GM21723 (cell line): ENCODE measurements around the gene E2F8.

Source experiments
- ATAC-seq: cut with Tn5 transposase; IDR thresholded peaks from one replicate; pipeline ENCODE4 v1.9.1; 2021; ENCODE audit warnings: mild to moderate bottlenecking, moderate library complexity; ENCODE audit not compliant: unreplicated experiment

The E2F8 gene

DNA sequence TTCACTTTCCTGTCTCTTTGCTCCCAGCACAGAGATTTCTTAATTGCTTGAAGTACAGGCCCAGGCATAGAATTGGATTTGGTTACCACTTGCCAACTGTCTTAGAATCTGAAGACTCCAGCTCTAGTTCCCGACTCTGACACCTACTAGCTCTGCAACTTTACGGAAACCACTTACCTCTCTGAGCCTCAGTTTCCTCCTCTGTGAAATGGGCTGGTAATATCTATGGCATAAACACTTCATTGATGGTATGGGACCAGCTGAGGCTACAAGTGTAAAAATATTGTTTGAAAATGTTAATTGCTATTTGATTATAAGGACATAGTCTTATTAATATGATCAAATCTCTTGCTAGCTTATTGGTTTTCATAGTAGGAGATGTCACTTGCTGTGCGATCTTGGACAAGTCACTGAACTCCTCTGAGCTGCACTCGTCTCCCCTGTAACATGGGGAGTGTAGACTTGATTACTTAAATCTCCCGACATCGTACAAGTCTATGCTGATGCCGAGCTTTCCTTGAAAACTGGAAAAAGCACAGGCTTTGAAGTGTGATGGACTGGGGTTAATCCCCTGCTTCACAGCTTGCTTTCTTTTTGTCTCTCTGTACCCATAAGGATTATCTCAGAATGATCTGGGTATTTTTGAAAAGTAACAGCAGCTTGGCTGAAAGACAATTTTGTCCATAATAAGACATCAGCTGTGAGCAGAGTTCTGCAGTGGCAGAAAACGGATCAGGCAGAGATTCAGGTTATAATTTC, 11.8 kb upstream of the E2F8 start:
- no peak for ATAC-seq

- ATAC-seq = no peak
These were observed 10.8 kb upstream of the E2F8 start for GRCh38 chr11:19251577-19251976.

DNA sequence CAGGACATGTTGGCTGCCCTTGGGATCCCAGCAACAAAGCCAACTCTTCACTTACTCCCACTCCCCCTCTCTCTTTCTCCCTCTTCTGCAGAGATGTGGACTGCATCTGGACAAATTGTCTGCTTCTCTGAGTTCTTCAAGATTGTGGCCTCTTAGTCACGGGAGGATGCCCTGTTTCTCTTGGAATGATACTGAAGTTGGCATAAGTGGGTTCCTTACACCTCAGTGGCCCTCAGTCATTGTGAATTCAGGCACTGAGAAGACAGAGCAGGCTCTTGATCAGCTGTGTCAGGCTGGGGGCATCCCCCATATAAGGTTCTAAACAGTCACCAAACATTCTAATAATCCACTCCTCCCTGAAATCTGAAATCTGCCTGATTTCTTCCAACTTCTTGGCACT, 6.1 kb upstream of the E2F8 start:
- no peak for ATAC-seq

DNA sequence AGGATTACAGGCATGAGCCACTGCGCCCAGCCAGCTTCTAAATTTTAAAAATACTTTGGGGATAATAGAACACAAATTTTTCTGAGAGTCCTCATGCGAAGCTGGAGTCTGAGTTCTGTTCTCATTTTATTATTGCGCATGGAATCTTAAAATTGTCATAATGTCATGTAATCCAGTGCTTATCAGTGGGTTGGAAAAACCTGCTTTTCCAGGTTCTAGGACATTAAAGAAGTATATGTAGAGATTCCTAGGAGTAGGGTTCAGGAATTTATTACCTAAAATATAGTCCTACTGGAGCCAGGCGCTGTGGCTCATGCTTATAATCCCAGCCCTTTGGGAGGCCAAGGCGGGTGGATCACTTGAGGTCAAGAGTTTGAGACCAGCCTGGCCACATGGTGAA, 4.6 kb upstream of the E2F8 start:
- no peak for ATAC-seq

- no peak for ATAC-seq
These were observed 3.9 kb upstream of the E2F8 start for GRCh38 chr11:19244621-19245020.

GRCh38 chr11:19244084-19244483, 3.3 kb upstream of the E2F8 start:
- no peak for ATAC-seq

- ATAC-seq = no peak
These were observed 2.9 kb upstream of the E2F8 start for GRCh38 chr11:19243613-19244012.

- no peak for ATAC-seq
These were observed 2.4 kb upstream of the E2F8 start for GRCh38 chr11:19243143-19243542.

DNA sequence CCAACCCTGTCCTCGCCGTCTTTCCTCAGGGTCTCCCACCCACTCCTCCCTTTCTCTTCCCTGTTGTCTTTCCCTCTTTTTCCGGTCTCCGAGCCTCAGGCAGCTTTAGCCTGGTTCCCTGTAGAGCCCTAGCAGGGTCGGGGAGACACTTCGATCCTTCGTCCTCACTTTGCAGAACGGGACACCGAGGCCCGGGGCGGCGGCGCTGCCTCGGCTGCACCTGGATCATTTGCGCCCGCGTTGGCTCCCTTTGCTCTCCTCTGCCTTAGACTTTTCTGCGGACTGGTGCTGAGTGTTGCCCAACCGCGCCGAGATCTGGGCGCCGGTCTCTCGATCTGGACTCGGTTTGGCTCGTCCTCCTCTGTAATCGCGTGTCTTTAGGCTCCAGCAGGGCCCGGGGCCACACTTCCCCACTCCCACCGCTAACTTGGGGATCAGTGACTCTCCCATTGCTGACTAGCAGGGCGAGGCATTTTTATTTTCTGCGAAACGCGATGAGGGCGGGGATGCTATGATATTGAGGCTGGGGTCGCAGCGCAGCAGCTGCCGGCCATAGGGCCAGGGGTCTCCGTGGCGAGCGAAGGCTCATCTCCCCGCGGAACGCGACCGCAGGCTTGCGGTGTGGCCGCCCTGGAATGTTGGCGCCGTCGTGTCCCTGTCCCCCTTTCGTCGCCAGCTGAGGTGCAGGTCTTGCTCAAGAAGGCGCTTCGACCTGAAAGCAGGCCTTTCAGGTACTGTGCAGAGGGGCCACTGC, 1.6 kb upstream of the E2F8 start:
- ATAC-seq = no peak

DNA sequence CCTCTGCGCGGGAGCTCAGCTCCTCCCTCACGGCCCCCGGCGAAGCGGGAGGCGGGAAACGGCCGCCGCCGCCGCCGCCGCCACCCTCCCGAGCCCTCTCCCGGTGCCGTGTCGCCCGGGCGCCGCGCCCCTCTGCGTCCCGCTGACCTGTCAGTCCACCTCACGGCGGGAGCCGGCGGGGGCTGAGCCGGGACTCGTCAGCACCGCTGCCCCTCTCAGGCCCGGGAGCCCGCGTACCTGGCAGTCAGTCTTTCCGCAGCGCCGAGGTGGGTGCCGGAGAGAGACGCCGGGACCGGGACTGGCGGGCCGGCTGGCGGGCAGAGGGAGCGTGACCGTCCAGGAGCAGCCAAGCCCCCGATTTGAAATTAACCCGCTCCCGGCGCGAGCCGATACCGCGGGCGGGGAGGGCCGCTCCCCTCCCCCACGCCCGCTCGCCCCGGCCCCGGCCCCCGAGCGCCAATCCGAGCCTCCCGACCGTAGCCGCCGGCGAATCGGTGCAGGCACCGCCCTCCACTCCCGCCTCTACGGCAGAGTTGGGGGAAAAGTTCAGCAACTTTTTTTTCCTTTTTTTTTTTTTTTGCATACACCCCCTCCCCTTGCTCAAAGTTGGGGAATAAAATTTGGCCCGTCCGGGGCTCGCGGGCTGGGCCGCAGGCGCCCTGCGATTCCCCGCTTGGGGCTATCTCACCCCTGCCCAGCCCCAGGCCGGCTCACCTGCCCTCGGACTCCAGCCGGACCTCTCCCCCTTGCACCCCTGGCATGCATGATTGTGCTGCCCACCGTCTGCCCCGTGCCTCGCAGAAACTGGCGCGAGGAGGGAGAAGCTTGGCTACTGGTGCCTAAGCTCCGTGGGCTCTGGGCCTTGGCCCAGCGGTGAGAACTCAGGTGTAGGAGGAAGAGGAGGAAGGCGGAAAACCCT, 774 bp upstream of the E2F8 start:
- ATAC-seq = peak; percentile 49

- no peak for ATAC-seq
These were observed 1.7 kb downstream of the E2F8 start for GRCh38 chr11:19239039-19239438.

DNA sequence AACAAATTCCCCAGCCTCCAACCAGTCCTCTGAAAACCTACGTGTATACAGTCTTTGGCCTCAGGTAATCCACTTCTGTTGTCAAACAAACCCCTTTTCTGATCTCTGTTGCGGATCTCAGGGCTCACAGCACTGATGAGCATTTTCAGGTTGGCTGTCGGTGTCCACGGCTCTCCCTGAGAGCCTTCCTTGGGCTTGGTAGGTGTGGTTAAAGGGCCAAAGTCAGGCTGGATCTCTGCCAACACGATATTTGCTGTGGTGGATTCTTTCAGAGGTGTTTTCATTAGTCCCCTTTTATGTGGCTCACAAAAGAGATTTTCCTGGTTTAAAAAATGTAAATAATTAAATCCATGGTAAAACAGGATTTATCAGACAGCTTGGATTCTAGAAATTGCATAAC, 2.9 kb downstream of the E2F8 start:
- ATAC-seq = no peak

- no peak for ATAC-seq
These were observed 3.4 kb downstream of the E2F8 start for GRCh38 chr11:19237381-19237780.

DNA sequence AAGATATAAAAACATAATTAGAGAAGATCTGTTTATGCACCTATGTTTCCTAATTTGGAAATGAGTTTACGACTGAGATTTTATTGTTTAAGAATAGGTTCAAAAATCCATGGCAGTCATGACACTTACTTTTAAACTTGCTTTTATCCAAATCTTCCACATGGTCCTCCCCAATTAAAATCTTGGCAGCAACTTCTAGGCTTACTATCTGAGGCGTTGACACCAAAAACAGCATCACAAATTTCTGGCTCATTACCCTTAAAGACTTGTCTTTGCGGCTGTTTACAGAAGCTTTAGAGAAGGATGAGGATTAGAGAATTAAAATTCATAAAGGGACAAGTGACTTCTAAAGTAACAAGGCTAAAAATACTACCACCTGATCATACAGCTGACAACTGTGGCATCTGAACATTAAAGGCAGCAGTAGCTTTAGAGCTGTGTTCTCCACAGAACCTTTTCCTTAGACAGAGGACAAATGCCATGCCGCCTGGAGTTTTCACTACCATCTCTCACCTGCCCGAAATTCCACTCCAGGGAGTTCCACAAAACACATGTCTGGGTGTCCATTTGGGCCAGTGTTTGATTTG, 6.4 kb downstream of the E2F8 start:
- no peak for ATAC-seq

DNA sequence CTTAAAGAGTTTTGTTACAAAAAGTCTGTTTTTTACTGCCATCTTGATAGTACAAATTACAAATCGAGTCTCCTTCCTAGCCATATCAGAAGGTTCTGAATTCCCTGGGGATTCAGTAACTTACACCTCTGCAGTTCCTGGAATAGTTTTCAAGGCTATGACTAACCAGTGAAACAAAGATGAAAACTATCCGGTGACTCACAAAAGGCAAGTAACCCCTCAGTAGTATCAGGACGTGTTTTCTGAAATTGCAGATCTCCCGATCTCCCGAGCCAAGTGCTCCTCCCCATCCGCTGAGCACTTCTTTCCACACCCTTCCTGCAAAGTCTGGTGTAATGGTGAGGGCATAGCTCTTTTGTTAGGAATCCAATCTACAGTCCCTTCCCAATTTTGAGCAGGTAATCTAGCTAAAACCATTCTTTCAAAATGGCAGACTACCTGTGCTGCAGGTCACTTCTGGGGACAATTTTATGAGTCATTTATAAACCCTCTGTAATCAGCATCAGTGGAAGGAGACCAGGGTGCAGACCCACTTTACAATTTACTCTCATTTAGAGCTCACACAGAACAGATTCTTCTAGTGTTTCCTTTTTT, 7.7 kb downstream of the E2F8 start:
- ATAC-seq = no peak

DNA sequence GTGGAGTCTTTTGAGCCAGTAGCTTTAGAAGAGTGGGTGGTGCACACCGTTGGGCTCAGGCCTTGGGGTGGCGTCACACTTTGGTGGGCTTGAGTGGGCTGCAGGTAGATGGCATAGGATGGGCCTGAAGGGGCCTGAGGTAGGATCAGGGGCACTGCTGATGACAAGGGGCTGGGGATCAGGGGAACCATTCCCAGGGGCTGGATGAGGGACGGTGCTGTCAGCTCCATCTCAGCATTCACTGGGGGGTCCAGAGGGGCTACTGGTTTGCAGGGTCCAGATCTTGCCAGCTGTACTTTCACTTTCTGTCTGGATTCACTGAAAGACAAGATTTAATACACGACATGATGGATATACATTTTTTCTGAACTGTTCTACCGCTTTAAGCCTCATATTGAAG, 11.1 kb downstream of the E2F8 start:
- ATAC-seq = no peak

GRCh38 chr11:19228968-19229367, 11.8 kb downstream of the E2F8 start:
- ATAC-seq = no peak

DNA sequence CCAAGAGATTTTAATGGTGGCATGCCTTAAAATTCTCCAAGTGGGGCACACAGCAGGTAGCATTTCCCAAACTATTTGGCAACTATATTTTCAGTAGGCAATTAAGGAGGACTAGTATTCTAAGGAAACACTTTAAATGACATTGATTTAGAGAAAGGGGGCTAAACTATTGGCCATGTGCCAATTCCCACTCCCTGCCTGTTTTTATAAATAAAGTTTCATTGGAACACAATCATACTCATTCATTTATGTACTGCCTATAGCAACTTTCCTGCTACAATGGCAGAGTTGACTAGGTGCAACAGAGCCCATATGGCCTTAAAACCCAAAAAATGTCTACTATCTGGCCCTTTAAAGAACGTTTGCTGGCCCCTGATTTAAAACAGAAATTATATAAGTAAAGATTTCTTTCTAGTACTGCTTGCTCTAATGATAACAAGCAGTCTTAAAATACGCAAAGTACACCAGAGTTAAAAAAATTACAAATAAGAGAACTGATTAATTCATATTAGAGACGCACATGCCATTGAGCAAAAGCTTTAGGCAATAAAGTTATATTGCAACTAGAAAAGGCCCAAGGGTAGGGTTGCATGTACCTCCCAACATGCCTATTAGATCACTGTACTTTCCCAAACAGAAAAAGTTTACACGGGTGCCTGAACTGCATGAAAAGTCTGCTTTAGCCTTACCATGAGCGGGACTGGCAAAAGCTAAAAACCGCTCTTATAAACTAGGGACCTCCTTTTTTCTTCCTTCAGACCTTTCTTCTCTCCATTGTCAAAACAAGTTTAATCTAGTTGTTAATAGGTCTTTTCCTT, 14.2 kb downstream of the E2F8 start:
- ATAC-seq = no peak

DNA sequence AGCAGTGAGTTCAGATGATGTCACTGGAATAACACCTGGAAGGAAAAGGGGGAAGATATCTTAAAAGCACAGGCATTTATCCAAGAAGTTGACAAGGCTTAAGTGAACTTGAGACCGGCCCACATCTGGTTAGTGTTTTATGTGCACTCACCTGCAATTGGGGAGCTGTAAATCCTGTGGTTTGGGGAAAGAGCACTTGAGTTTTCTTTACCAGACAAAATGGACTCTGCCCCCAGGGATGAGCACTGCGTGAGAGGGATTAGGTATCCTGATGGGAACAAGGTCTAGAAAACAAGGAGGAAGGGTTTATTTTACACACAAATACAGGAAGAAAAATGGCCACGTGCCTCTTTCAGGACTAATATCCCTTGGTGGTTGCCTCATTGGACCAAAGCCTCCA, 15.2 kb downstream of the E2F8 start:
- ATAC-seq = no peak

GRCh38 chr11:19225123-19225522, 15.6 kb downstream of the E2F8 start:
- no peak for ATAC-seq
